ENCODE measurements around the gene EML1.

The EML1 gene

DNA sequence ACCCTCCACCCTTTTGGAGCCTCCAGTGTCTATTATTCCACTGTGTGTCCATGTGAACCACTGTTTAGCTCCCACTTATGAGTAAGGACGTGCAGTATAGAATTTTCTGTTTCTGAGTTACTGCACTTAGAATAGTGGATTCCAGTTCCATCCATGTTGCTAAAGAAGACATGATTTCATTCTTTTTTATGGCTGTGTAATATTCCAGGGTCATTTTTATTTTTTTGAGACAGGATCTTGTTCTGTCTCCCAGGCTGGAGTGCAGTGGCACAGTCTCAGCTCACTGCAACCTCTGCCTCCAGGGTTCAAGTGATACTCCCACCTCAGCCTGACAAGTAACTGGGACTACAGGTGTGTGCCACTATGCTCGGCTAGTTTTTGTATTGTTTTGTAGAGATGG is 31.6 kb downstream of the EML1 start:
- no peak for DNase-seq (ENCODE audit: low read depth)

DNA sequence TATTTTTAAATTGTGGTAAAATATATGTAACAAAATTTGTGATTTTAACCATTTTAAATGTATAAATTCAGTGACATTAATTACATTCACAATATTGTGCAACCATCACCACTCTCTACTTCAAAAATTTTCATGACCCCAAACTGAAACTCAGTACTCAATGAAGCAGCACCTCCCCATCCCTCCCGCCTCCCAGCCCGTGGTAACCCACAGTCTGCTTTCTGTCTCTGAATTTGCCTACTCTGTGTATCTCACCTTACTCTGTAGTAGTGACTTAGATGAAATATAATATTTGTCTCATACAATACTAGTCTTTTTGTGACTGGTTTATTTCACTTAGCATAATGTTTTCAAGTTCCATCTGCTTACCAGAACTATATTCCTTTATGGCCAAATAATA is 36.2 kb downstream of the EML1 start:
- DNase-seq (ENCODE audit: low read depth) = no peak

DNA sequence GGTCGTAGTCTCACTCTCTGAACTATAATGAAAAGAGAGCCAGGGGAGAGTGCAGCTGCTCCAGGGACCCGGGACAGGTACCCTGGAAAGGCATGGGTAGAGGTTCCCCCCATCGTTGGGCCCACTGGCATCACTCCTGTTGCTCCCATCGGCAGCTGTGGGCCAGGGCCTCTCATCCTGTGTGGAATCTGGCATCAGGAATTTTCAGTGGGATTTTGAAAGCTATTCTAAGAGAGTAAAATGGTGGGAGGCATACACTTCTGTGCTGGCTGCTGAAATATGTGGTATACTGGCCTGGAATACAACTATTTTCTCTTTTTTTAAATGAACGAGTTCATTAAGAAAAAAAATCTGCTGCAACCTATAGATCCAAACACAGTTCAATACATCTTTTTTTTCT is 38.1 kb downstream of the EML1 start:
- DNase-seq (ENCODE audit: low read depth) = no peak

- DNase-seq (ENCODE audit: low read depth) = no peak
Observed at GRCh38 chr14:99831903-99832685, 38.9 kb downstream of the EML1 start.

DNA sequence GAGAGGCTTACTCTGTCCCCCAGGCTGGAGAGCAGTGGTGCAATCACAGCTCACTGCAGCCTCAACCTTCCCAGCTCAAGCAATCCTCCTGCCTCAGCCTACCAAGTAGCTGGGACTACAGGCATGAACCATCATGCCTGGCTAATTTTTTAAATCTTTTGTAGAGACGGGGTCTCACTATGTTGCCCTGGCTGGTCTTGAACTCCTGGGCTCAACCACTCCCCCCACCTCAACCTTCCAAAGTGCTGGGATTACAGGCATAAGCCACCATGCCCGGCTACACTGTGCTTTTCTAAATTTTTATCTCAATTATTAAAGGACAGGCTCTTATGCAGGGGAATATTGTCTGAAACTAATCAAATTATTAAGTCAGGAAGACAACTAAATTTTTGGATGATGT is 44.6 kb downstream of the EML1 start:
- DNase-seq (ENCODE audit: low read depth) = no peak

- DNase-seq (ENCODE audit: low read depth) = no peak
Observed at GRCh38 chr14:99838639-99839134, 45.5 kb downstream of the EML1 start.

- no peak for DNase-seq (ENCODE audit: low read depth)
Observed at GRCh38 chr14:99839696-99840095, 46.5 kb downstream of the EML1 start.

DNA sequence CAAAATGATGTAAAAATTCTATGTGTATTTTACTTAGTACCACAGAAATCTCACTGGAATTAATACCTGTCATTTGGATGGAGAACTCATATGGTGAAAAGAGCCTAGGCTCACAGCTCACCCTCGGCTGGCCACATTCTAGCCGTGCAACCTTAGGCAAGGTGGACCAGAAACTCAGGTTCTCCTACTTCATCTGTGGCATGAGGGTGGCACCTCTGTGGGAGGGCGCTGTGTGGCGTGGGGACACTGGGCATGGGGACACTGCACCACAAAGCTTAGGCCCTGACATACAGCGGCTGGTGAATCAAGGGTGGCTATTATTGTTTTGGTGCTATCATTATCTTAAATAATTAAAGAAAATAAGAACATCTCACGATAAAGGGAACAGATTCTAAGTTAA is 47.1 kb downstream of the EML1 start:
- DNase-seq (ENCODE audit: low read depth) = no peak

DNA sequence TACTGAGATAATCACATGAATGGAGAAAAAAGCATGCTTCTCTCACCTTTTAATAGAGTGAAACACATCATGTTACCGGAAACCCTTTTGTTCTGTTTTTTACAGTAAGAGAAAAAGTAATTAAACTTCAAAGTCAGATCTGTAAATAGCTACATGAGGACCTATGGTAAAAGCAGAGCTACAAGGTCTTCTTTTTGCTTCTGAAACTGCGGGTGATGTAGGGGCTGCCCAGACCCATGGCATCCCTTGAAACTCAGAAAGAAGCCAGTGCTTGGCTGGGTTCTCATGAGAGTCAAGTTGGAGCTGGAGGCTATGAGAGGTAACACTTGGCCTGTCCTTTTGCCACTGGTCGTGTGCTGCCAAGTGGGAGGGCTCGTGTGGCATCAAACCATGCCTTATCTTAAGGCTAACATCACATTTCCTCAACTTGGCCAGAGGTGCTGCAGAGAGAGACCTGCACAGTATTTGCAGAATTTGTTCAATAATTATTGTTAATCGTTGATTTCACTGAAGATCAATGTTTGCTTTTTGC is 47.6 kb downstream of the EML1 start:
- no peak for DNase-seq (ENCODE audit: low read depth)

DNA sequence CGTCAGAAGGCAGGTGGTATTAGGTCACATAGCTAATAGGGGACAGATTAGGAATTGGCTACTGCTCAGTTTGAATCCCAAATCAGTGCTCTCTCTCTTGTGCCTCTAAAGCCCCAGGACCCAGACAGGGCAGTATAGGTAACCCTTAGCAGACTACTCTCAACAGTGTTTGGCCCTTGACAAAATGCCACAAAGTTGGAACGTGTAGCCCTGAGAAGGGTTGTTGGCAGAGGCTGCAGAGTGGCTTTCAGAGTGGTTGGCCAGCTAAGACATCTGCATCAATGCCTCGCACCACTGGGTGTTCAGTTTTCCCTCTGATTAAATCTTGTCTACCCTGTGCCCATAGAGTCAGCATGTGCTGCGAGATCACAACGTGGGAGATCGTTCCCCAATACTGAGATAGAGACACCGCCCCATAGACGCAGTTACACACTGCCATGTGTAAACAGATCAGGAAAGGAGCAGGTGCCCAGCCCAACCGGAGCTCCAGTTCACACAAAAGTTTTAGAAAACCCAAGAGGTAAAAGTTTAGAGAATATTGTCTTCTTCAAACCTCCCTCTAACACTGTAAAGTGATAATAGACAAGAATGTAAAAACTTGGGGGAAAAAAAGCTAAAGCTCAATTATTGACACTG is 48.3 kb downstream of the EML1 start:
- DNase-seq (ENCODE audit: low read depth) = no peak

GRCh38 chr14:99842141-99842540 is 48.9 kb downstream of the EML1 start:
- DNase-seq (ENCODE audit: low read depth) = no peak

- DNase-seq (ENCODE audit: low read depth) = no peak
Observed at GRCh38 chr14:99846808-99847207, 53.6 kb downstream of the EML1 start.

GRCh38 chr14:99850709-99851108 is 57.5 kb downstream of the EML1 start:
- no peak for DNase-seq (ENCODE audit: low read depth)

DNA sequence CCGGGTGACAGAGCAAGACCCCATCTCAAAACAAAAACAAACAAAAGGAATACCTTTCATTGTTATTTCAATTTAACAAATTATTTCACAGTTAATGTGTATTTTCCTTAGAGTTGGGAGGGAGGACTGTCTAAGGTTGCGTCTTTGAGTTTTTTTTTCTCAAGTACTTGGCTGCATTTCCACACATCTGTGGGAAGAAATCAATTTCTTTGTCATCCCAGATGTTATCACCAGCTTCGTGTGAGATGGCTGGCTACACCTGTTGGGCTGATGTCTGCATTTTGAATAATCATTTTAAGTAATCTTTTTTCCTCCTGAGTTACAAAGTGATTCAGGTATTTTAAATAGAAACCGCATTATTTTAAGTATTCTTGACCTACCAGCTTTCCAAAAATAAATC is 59.4 kb downstream of the EML1 start:
- DNase-seq (ENCODE audit: low read depth) = no peak

GRCh38 chr14:99853206-99853605 is 60.0 kb downstream of the EML1 start:
- DNase-seq (ENCODE audit: low read depth) = no peak

- no peak for DNase-seq (ENCODE audit: low read depth)
Observed at GRCh38 chr14:99854831-99855230, 61.6 kb downstream of the EML1 start.

DNA sequence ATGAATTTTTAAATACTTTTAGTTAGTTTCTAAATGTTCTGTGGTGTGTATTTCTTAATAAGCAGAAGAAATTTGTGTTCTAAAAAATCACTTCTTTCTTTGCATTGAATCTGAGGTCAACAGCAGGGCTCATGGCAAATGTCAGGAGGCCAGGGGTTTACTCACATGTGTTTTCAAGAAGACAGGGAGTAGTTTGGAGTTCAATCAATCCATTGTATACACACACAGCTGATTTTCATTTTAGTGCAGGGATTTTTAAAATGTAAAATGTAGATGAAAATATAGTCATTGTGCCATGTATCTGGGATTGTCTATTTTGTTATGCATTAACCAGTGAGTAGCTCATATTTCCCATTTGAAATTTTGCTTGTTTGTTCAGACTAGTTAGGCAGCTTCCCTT is 62.1 kb downstream of the EML1 start:
- DNase-seq (ENCODE audit: low read depth) = no peak

DNA sequence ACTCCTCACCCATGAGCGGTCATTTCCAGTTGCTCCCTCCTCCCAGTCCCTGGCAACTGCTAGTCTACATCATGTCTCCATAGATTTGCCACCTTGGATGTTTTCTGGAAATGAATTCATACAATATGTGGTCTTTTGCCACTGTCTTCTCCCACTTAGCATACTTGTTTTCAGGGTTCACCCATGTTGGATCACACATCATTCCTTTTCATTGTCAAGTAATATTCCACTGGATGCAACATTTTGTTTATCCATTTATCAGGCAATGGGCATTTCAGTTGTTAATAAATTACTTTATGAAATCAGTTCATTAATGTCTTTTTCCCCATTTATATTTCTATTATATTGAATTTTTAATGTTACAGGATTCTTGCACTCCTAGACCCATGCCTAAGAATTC is 64.3 kb downstream of the EML1 start:
- DNase-seq (ENCODE audit: low read depth) = no peak

DNA sequence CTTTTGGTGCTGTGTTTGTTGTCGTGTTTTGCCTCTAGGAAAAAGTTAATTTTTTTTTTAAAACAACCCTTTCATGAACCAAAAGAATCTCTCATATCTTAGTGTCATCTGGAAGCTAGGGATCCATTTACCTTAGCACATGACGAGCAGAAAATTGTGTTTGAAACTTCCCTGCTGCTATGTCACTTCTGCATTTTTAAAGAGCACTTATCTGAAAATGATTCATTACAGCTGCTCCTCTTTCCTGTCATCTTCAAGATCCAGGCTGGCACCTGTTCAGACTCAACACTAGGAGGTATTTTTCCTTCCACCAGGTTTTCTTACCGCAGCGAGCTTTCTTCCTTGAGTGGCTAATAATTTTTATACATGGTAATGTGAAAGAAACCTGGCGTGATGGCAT is 67.0 kb downstream of the EML1 start:
- no peak for DNase-seq (ENCODE audit: low read depth)

- DNase-seq (ENCODE audit: low read depth) = no peak
Observed at GRCh38 chr14:99862136-99862535, 68.9 kb downstream of the EML1 start.

DNA sequence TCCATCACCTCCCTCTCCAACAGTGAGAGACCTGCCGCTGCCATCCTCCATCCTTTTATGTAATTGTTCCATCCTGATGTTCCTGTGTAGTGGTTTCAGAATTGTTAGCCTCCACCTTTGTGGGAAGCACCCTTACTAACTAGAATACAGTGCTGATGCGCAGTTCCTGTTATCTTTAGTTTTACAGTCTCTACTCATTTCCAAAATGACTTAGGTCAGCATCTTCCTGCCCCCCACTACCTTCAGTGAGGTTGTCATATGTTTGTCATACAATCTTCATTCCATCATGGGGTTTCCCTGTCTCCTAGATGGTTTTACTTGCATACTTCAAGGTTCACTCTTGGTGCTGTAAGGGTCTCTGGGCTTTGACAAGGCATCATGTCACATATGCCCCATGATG is 69.8 kb downstream of the EML1 start:
- DNase-seq (ENCODE audit: low read depth) = no peak

GRCh38 chr14:99865408-99865807 is 72.2 kb downstream of the EML1 start:
- DNase-seq (ENCODE audit: low read depth) = no peak

GRCh38 chr14:99870617-99871016 is 77.4 kb downstream of the EML1 start:
- no peak for DNase-seq (ENCODE audit: low read depth)

DNA sequence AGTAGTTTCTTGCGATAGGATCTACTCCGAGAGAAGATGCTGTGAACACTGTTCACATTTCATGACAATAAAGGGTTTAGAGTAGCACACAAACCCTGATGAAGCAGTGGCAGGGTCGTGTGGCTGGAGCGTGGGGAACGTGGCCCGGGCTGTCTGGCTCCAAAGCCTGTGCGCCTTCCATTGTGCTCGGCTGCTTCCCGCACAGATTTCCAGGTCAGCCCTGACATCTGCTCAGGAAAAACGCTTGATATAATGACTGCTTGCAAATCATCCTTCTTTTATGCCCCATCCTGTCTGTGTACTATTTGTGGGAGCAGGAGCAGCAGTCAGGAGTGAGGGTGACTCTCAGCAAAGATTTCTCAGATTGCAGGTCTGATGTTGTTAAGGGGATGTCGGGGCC is 78.6 kb downstream of the EML1 start:
- no peak for DNase-seq (ENCODE audit: low read depth)

All from activated T-helper 9 cell treated with anti-CD3 and anti-CD28 coated beads, Interleukin-2, amount 50 U/mL, for 16 hours (primary cell).